Measurements from ENCODE around the gene FMN1. TPM values are rescaled to one million over a fixed set of nuclear protein-coding genes. Genes with fewer than 3 reads are reported as not detected.

The FMN1 gene
- polyA plus RNA-seq, 1 experiment: 3.7 TPM

GRCh38 chr15:33019354-33019981, 175.0 kb downstream of the FMN1 start:
- CTCF ChIA-PET: interaction anchor here (0.8 to 4.0 kb wide), 4 partner anchors 12 to 370 kb away, joined by 6 to 49 read pairs (median 7); no protein-coding TSS in a partner anchor
- Histone ChIP-seq H3K4me3 (ENCODE audit: low read depth, low read length) (no peak overlapping the region), H3K9me3 (ENCODE audit: control insufficient read depth, insufficient read depth, low read length) (peaks cover 8% of the 10 kb centered on the region; the same call in 1 of the 2 replicates), H3K27me3 (ENCODE audit: control insufficient read depth, insufficient read depth, low read length) (no peaks in the 10 kb centered on the region), H3K27ac (ENCODE audit: low read depth, low read length) (no peak overlapping the region)
- no peak for TF ChIP-seq CTCF (IDR thresholded peaks at IDR 0.05; ENCODE audit: low read depth, low read length)
- POLR2A ChIA-PET: no interaction called here
- no peak for DNase-seq (ENCODE audit: low read depth, low spot score)

GRCh38 chr15:33016405-33017024, 178.0 kb downstream of the FMN1 start:
- Histone ChIP-seq H3K27me3 (ENCODE audit: control insufficient read depth, insufficient read depth, low read length) (no peaks in the 10 kb centered on the region), H3K9me3 (ENCODE audit: control insufficient read depth, insufficient read depth, low read length) (peaks cover 8% of the 10 kb centered on the region; the same call in 1 of the 2 replicates), H3K4me3 (ENCODE audit: low read depth, low read length) (no peak overlapping the region), H3K27ac (ENCODE audit: low read depth, low read length) (peak overlapping the region; percentile 31)
- TF ChIP-seq CTCF (IDR thresholded peaks at IDR 0.05; ENCODE audit: low read depth, low read length): no peak
- POLR2A ChIA-PET: no interaction called here
- CTCF ChIA-PET: interaction anchor here (0.6 to 1.1 kb wide), 4 partner anchors 9 to 304 kb away, joined by 3 to 6 read pairs (median 4); no protein-coding TSS in a partner anchor
- DNase-seq (ENCODE audit: low read depth, low spot score): no peak

GRCh38 chr15:33014586-33014985, 179.9 kb downstream of the FMN1 start:
- no peaks in the 10 kb centered on the region for H3K27me3 ChIP-seq (ENCODE audit: control insufficient read depth, insufficient read depth, low read length)
- ChIA-PET CTCF (interaction anchor here (1.4 to 2.7 kb wide), 3 partner anchors 7 to 353 kb away, joined by 6 to 14 read pairs (median 7); no protein-coding TSS in a partner anchor), POLR2A (no interaction called here)
- H3K9me3 ChIP-seq (ENCODE audit: control insufficient read depth, insufficient read depth, low read length): peaks cover 5% of the 10 kb centered on the region; the same call in 1 of the 2 replicates
- no peak for DNase-seq (ENCODE audit: low read depth, low spot score)
- H3K4me3 ChIP-seq (ENCODE audit: low read depth, low read length): no peak overlapping the region
- TF ChIP-seq CTCF (IDR thresholded peaks at IDR 0.05; ENCODE audit: low read depth, low read length): no peak
- H3K27ac ChIP-seq (ENCODE audit: low read depth, low read length): no peak overlapping the region

- TF ChIP-seq CTCF (IDR thresholded peaks at IDR 0.05; ENCODE audit: low read depth, low read length): no peak
Observed at GRCh38 chr15:33013827-33014445, 180.6 kb downstream of the FMN1 start.

More at GRCh38 chr15:33013827-33014445, 180.6 kb downstream of the FMN1 start:
- Histone ChIP-seq H3K9me3 (ENCODE audit: control insufficient read depth, insufficient read depth, low read length) (no peaks in the 10 kb centered on the region), H3K27me3 (ENCODE audit: control insufficient read depth, insufficient read depth, low read length) (no peaks in the 10 kb centered on the region), H3K27ac (ENCODE audit: low read depth, low read length) (no peak overlapping the region), H3K4me3 (ENCODE audit: low read depth, low read length) (no peak overlapping the region)
- CTCF ChIA-PET: interaction anchor here (0.5 to 2.7 kb wide), 5 partner anchors 8 to 352 kb away, joined by 4 to 14 read pairs (median 6); no protein-coding TSS in a partner anchor
- no peak for DNase-seq (ENCODE audit: low read depth, low spot score)
- POLR2A ChIA-PET: interaction anchor here (0.6 kb wide), 1 partner anchor 9 kb away, joined by 3 read pairs; no protein-coding TSS in a partner anchor

Measured in AG04450 (cell line).